ENCODE data around the gene KPNA6.

Gene KPNA6

DNA sequence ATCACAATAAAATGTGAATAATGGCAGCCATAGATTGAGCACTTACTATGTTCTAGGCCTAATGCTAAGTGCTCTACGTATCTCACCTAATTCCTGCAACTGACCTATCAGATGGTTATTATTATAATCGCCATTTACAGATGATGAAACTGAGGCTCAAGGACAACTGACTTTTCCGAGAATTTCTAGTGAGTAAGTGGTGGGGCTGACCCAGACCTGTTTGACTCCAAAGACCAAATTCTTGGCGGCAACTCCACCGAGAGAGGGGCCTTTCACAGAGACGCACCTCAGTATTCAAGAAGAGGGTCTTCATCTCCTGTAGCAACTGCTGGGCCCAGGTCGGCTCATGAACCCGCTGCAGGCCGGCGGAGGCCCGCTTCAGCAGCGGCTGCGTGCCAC, 113.7 kb downstream of the KPNA6 start:
- no peak for DNase-seq

- DNase-seq: peak; percentile 89
These were observed 114.3 kb downstream of the KPNA6 start, which contains the start of the genes EIF3I and TMEM234 for GRCh38 chr1:32221980-32222755. TSS of gene EIF3I (plus strand) at chr1:32222407. CDS start at chr1:32222442, 35 bp downstream. TSS of gene TMEM234 (minus strand) at chr1:32222353. CDS start at chr1:32222322, 31 bp downstream.

GRCh38 chr1:32223683-32224082, 115.8 kb downstream of the KPNA6 start:
- DNase-seq: no peak

DNA sequence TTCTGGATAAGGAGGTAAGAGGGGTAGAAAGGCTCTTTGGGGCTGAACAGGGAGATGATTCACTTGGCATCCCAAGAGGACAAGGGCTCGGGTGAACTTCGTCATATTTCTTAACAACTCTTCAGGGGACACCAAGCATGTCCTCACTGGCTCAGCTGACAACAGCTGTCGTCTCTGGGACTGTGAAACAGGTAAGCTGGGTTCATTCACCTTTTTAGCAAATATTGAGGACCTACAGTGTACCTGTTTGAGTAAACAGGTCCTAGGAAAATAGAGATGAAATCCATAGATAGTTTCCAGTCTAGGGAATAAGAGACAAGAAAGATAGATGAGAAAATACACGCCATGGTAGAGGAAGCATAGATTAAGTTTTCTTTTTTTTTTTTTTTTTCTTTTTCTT, 116.4 kb downstream of the KPNA6 start:
- DNase-seq: no peak

All from DMS79 (cell line).